KMS-11 (cell line): ENCODE results near the gene RNFT2.
"Not testable (repeated sequence)": the region's sequence is repeated elsewhere in the genome, so short reads cannot be mapped to it uniquely, and the experiment has no call there.

Experiments used
- H2AFZ ChIP-seq: fragments of 200-600 bp; sonication (generic); 2 replicates; pipeline ENCODE4 v1.6.1; 2016; ENCODE audit warnings: antibody characterized with exemption, mixed run types, low read depth
- H3K27ac ChIP-seq: fragments of 200-600 bp; sonication (generic); 2 replicates; pipeline ENCODE4 v1.6.1; 2016; ENCODE audit warnings: mild to moderate bottlenecking, mixed run types
- H3K27me3 ChIP-seq: fragments of 200-600 bp; sonication (generic); 2 replicates; pipeline ENCODE4 v1.6.1; 2017; ENCODE audit warnings: mild to moderate bottlenecking, low read depth, mixed run types, moderate library complexity; ENCODE audit not compliant: insufficient read depth
- H3K36me3 ChIP-seq: fragments of 200-600 bp; sonication (generic); 2 replicates; pipeline ENCODE4 v1.6.1; 2017; ENCODE audit warnings: mild to moderate bottlenecking, mixed run types; ENCODE audit not compliant: insufficient read depth
- H3K4me1 ChIP-seq: fragments of 200-600 bp; sonication (generic); 2 replicates; pipeline ENCODE4 v1.6.1; 2016; ENCODE audit warnings: mild to moderate bottlenecking, low read depth, mixed run types; ENCODE audit not compliant: poor library complexity, severe bottlenecking
- H3K4me2 ChIP-seq: fragments of 200-600 bp; sonication (generic); 2 replicates; pipeline ENCODE4 v1.7.0; 2016; ENCODE audit warnings: mild to moderate bottlenecking, mixed run types
- H3K4me3 ChIP-seq: fragments of 200-600 bp; sonication (generic); IDR thresholded peaks from 2 replicates; pipeline ENCODE4 v1.6.1; 2017; ENCODE audit warnings: low read depth, low read length, mixed read lengths; ENCODE audit not compliant: insufficient read depth
- H3K79me2 ChIP-seq: fragments of 200-600 bp; sonication (generic); 2 replicates; pipeline ENCODE4 v1.6.1; 2016; ENCODE audit warnings: low read depth, mixed run types; ENCODE audit not compliant: insufficient read depth
- H3K9ac ChIP-seq: fragments of 200-600 bp; sonication (generic); 2 replicates; pipeline ENCODE4 v1.6.1; 2016; ENCODE audit warnings: mild to moderate bottlenecking, mixed run types
- H4K20me1 ChIP-seq: fragments of 200-600 bp; sonication (generic); 2 replicates; pipeline ENCODE4 v1.6.1; 2016; ENCODE audit warnings: mild to moderate bottlenecking, mixed run types; ENCODE audit not compliant: insufficient read depth
- CTCF ChIP-seq: fragments of 200-600 bp; sonication (generic); conservative IDR thresholded peaks from 2 replicates; pipeline ENCODE4 v1.6.1; 2017; ENCODE audit warnings: low read depth, mild to moderate bottlenecking, antibody characterized with exemption, low read length, moderate library complexity, mixed read lengths

Gene RNFT2

GRCh38 chr12:116744766-116745165 is 6.7 kb downstream of the RNFT2 start:
- Histone ChIP-seq H3K79me2 (no peaks in the 10 kb centered on the region), H2AFZ (no peak overlapping the region), H3K4me3 (no peak overlapping the region), H4K20me1 (no peaks in the 10 kb centered on the region), H3K27me3 (no peaks in the 10 kb centered on the region), H3K4me1 (no peaks in the 10 kb centered on the region), H3K36me3 (no peaks in the 10 kb centered on the region), H3K27ac (no peak overlapping the region), H3K9ac (no peak overlapping the region), H3K4me2 (no peak overlapping the region)
- no peak for TF ChIP-seq CTCF

GRCh38 chr12:116745554-116745953 is 7.4 kb downstream of the RNFT2 start:
- no peaks in the 10 kb centered on the region for H4K20me1 ChIP-seq
- no peak overlapping the region for H3K27ac ChIP-seq
- no peak overlapping the region for H2AFZ ChIP-seq
- H3K4me2 ChIP-seq: no peak overlapping the region
- no peak for TF ChIP-seq CTCF
- no peaks in the 10 kb centered on the region for H3K36me3 ChIP-seq
- no peaks in the 10 kb centered on the region for H3K4me1 ChIP-seq
- no peaks in the 10 kb centered on the region for H3K79me2 ChIP-seq
- no peak overlapping the region for H3K4me3 ChIP-seq
- H3K27me3 ChIP-seq: no peaks in the 10 kb centered on the region
- no peak overlapping the region for H3K9ac ChIP-seq

GRCh38 chr12:116749884-116750283 is 11.8 kb downstream of the RNFT2 start:
- Histone ChIP-seq H3K9ac (no peak overlapping the region), H3K4me3 (no peak overlapping the region), H3K4me1 (no peaks in the 10 kb centered on the region), H3K27ac (no peak overlapping the region), H3K79me2 (no peaks in the 10 kb centered on the region), H3K4me2 (no peak overlapping the region), H4K20me1 (no peaks in the 10 kb centered on the region), H3K27me3 (no peaks in the 10 kb centered on the region), H3K36me3 (no peaks in the 10 kb centered on the region), H2AFZ (no peak overlapping the region)
- TF ChIP-seq CTCF: no peak

GRCh38 chr12:116750298-116750697 is 12.2 kb downstream of the RNFT2 start:
- H3K27ac ChIP-seq: no peak overlapping the region
- no peak overlapping the region for H3K4me3 ChIP-seq
- H3K9ac ChIP-seq: no peak overlapping the region
- no peaks in the 10 kb centered on the region for H3K27me3 ChIP-seq
- H4K20me1 ChIP-seq: no peaks in the 10 kb centered on the region
- H3K79me2 ChIP-seq: no peaks in the 10 kb centered on the region
- TF ChIP-seq CTCF: no peak
- H3K36me3 ChIP-seq: no peaks in the 10 kb centered on the region
- no peak overlapping the region for H2AFZ ChIP-seq
- H3K4me2 ChIP-seq: no peak overlapping the region
- H3K4me1 ChIP-seq: no peaks in the 10 kb centered on the region

GRCh38 chr12:116754097-116754496 is 16.0 kb downstream of the RNFT2 start:
- not testable (repeated sequence) for H2AFZ ChIP-seq, H3K4me3 ChIP-seq, H4K20me1 ChIP-seq, H3K9ac ChIP-seq, H3K4me2 ChIP-seq, H3K36me3 ChIP-seq, H3K79me2 ChIP-seq, H3K27me3 ChIP-seq, H3K4me1 ChIP-seq, H3K27ac ChIP-seq

- not testable (repeated sequence) for H3K27ac ChIP-seq, H3K4me3 ChIP-seq, H3K4me2 ChIP-seq, H3K4me1 ChIP-seq, H4K20me1 ChIP-seq, H3K79me2 ChIP-seq, H3K36me3 ChIP-seq, H2AFZ ChIP-seq, H3K27me3 ChIP-seq, H3K9ac ChIP-seq
Measured at GRCh38 chr12:116754783-116755182, 16.7 kb downstream of the RNFT2 start.
